Mesenchymal stem cell (in vitro differentiated cells and primary cell): ENCODE data around the gene ZKSCAN3.

Experiments
- DNase-seq: peaks from one replicate; pipeline ENCODE4 v3.0.0-alpha.2; 2013
- H2AFZ ChIP-seq: one replicate; pipeline ENCODE4 v1.6.1; 2013; ENCODE audit warnings: low read depth, mild to moderate bottlenecking, control low read depth, inconsistent platforms, low read length, moderate library complexity
- H2AK5ac ChIP-seq: 2 replicates; pipeline ENCODE4 v1.6.1; 2013; ENCODE audit warnings: low read length, moderate library complexity, mild to moderate bottlenecking, inconsistent platforms; ENCODE audit not compliant: severe bottlenecking
- H2BK120ac ChIP-seq: one replicate; pipeline ENCODE4 v1.6.1; 2013; ENCODE audit warnings: low read depth, mild to moderate bottlenecking, inconsistent platforms, low read length, moderate library complexity
- H2BK12ac ChIP-seq, 2 experiments: one replicate each; pipeline ENCODE4 v1.6.1; 2013; ENCODE audit warnings: inconsistent platforms in 2 of 2, low read length in 2 of 2, mild to moderate bottlenecking in 2 of 2, moderate library complexity in 2 of 2, control low read depth in 1 of 2
- H2BK15ac ChIP-seq: one replicate; pipeline ENCODE4 v1.6.1; 2013; ENCODE audit warnings: mild to moderate bottlenecking, low read depth, inconsistent platforms; ENCODE audit not compliant: poor library complexity, severe bottlenecking
- H2BK5ac ChIP-seq: 2 replicates; pipeline ENCODE4 v1.6.1; 2013; ENCODE audit warnings: low read depth, mild to moderate bottlenecking, low read length, control low read depth, inconsistent platforms; ENCODE audit not compliant: poor library complexity, severe bottlenecking
- H3K14ac ChIP-seq, 2 experiments: one replicate each; pipeline ENCODE4 v1.6.1; 2013; ENCODE audit warnings: inconsistent platforms in 2 of 2, low read length in 2 of 2, control low read depth in 1 of 2, mild to moderate bottlenecking in 1 of 2, moderate library complexity in 1 of 2
- H3K18ac ChIP-seq, 2 experiments: one replicate each; pipeline ENCODE4 v1.6.1; 2013; ENCODE audit warnings: inconsistent platforms in 2 of 2, low read length in 2 of 2, control low read depth in 1 of 2, low read depth in 1 of 2, mild to moderate bottlenecking in 1 of 2
- H3K23ac ChIP-seq, 2 experiments: one replicate each; pipeline ENCODE4 v1.6.1; 2013; ENCODE audit warnings: inconsistent platforms in 2 of 2, low read length in 2 of 2, mild to moderate bottlenecking in 2 of 2, moderate library complexity in 2 of 2, control low read depth in 1 of 2
- H3K27ac ChIP-seq: 2 replicates; pipeline ENCODE4 v1.5.1; 2013; ENCODE audit warnings: mild to moderate bottlenecking, moderate library complexity, low read length, control low read depth, inconsistent platforms; ENCODE audit not compliant: poor library complexity, severe bottlenecking
- H3K27me3 ChIP-seq, 2 experiments: 2 replicates each; pipeline versions ENCODE4 v1.6.1 to v1.7.0; 2013; ENCODE audit warnings: low read length in 2 of 2, mild to moderate bottlenecking in 2 of 2, moderate library complexity in 2 of 2, control low read depth in 1 of 2, inconsistent platforms in 1 of 2; ENCODE audit not compliant: control insufficient read depth in 1 of 2, insufficient read depth in 1 of 2
- H3K36me3 ChIP-seq, 2 experiments: 2 replicates each; pipeline versions ENCODE4 v1.6.1 to v1.7.0; 2013; ENCODE audit warnings: low read length in 2 of 2, control low read depth in 1 of 2, inconsistent platforms in 1 of 2, low read depth in 1 of 2, mild to moderate bottlenecking in 1 of 2; ENCODE audit not compliant: insufficient read depth in 2 of 2, control insufficient read depth in 1 of 2
- H3K4ac ChIP-seq, 2 experiments: one replicate each; pipeline ENCODE4 v1.6.1; 2013; ENCODE audit warnings: inconsistent platforms in 2 of 2, low read length in 2 of 2, mild to moderate bottlenecking in 2 of 2, moderate library complexity in 2 of 2, control low read depth in 1 of 2, low read depth in 1 of 2
- H3K4me1 ChIP-seq: 2 replicates; pipeline ENCODE4 v1.6.1; 2013; ENCODE audit warnings: low read depth, low read length, control low read depth; ENCODE audit not compliant: control insufficient read depth, insufficient read depth
- H3K4me2 ChIP-seq: 2 replicates; pipeline ENCODE4 v1.6.1; 2013; ENCODE audit warnings: low read length, mild to moderate bottlenecking, inconsistent platforms; ENCODE audit not compliant: poor library complexity, severe bottlenecking
- H3K4me3 ChIP-seq, 2 experiments: 2 replicates each; pipeline versions ENCODE4 v1.5.1 to v1.7.0; 2013; ENCODE audit warnings: low read length in 2 of 2, mild to moderate bottlenecking in 2 of 2, control low read depth in 1 of 2, low read depth in 1 of 2; ENCODE audit not compliant: insufficient read depth in 1 of 2
- H3K79me1 ChIP-seq: replicated peaks from 2 replicates; pipeline ENCODE4 v1.6.1; 2013; ENCODE audit warnings: mild to moderate bottlenecking, control low read depth, low read length, inconsistent platforms; ENCODE audit not compliant: poor library complexity, severe bottlenecking
- H3K9ac ChIP-seq: 2 replicates; pipeline ENCODE4 v1.7.0; 2013; ENCODE audit warnings: mild to moderate bottlenecking, low read length, moderate library complexity
- H3K9me3 ChIP-seq: 2 replicates; pipeline ENCODE4 v1.7.0; 2013; ENCODE audit warnings: mild to moderate bottlenecking, low read length; ENCODE audit not compliant: control insufficient read depth
- H4K8ac ChIP-seq: one replicate; pipeline ENCODE4 v1.6.1; 2013; ENCODE audit warnings: inconsistent platforms, mild to moderate bottlenecking, low read length, moderate library complexity
- H4K91ac ChIP-seq: one replicate; pipeline ENCODE4 v1.6.1; 2013; ENCODE audit warnings: mild to moderate bottlenecking, low read length, inconsistent platforms
- WGBS: methylation state at CpG from one replicate; pipeline ENCODE4 v1.1.7; 2013; ENCODE audit warnings: mixed read lengths; 5-methylcytosine and 5-hydroxymethylcytosine counted together

The ZKSCAN3 gene

DNA sequence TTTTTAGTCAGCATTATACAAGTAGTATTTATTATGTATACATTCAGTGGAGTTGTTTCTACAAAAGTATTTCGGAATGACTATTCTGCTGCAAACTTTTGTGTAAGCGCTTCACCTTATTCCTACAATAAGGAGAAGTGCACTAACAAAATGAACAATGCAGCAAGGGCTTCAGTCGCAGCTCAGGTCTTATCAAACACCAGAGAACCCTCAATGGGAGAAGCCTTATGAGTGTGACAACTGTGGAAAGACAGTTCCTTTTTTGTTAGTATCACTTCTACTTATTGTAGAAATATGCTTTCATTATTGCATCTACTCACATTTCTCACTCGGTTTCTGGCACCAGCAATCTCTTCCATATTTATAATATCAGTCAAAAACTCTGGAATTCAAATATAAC lies 18.8 kb downstream of the ZKSCAN3 start:
- H3K9me3 ChIP-seq, result peaks cover 9% of the 10 kb centered on the region
- H3K14ac ChIP-seq, result no peak overlapping the region
- no peak overlapping the region for H2BK5ac ChIP-seq
- H3K4me1 ChIP-seq, result no peaks in the 10 kb centered on the region
- WGBS, result no CpG with 5 or more reads among the region's 4 CpGs
- no peak overlapping the region for H3K4ac ChIP-seq
- H2AK5ac ChIP-seq, result no peak overlapping the region
- H2AFZ ChIP-seq, result no peak overlapping the region
- no peak for DNase-seq
- H2BK12ac ChIP-seq, result no peak overlapping the region
- H3K27me3 ChIP-seq, result no peaks in the 10 kb centered on the region
- H3K27ac ChIP-seq, result no peak overlapping the region
- H3K79me1 ChIP-seq, result peaks cover 1% of the 10 kb centered on the region
- H3K9ac ChIP-seq, result no peak overlapping the region
- H3K4me3 ChIP-seq, result no peak overlapping the region
- no peak overlapping the region for H3K23ac ChIP-seq
- no peak overlapping the region for H4K8ac ChIP-seq
- no peak overlapping the region for H2BK15ac ChIP-seq
- no peak overlapping the region for H3K18ac ChIP-seq
- no peak overlapping the region for H2BK120ac ChIP-seq
- peaks cover 21 to 34% of the 10 kb centered on the region in 2 experiments for H3K36me3 ChIP-seq
- H4K91ac ChIP-seq, result no peak overlapping the region
- no peak overlapping the region for H3K4me2 ChIP-seq

DNA sequence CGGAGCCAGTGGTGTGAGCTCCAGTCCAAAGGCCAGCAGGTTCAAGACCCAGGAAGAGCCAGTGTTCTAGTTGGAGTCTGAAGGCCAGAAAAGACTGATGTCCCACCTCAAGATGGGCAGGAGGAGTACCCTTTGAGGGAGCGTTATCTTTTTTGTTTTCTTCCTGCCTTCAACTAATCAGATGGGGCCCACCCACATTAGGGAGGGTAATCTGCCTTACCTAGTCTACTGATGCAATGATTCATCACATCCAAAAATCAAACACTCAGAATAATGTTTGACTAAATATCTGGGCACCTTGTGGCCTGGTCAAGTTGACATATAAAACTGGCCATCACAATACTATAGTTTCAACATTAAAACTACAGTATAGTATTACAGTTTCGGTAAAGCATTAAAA lies 19.7 kb downstream of the ZKSCAN3 start:
- no peak overlapping the region for H3K18ac ChIP-seq
- 100% methylated on average over 2 of the region's 3 CpGs for WGBS
- H3K4me2 ChIP-seq, result no peak overlapping the region
- H2BK15ac ChIP-seq, result no peak overlapping the region
- H3K14ac ChIP-seq, result no peak overlapping the region
- H3K9me3 ChIP-seq, result peaks cover 9% of the 10 kb centered on the region
- peaks cover 15 to 24% of the 10 kb centered on the region in 2 experiments for H3K36me3 ChIP-seq
- H2BK5ac ChIP-seq, result no peak overlapping the region
- no peaks in the 10 kb centered on the region for H3K27me3 ChIP-seq
- H2AFZ ChIP-seq, result no peak overlapping the region
- no peak overlapping the region for H4K91ac ChIP-seq
- H2BK12ac ChIP-seq, result no peak overlapping the region
- no peak for DNase-seq
- H2AK5ac ChIP-seq, result no peak overlapping the region
- H2BK120ac ChIP-seq, result no peak overlapping the region
- no peak overlapping the region for H4K8ac ChIP-seq
- H3K4me3 ChIP-seq, result no peak overlapping the region
- no peak overlapping the region for H3K4ac ChIP-seq
- no peak overlapping the region for H3K23ac ChIP-seq
- H3K4me1 ChIP-seq, result no peaks in the 10 kb centered on the region
- peaks cover 1% of the 10 kb centered on the region for H3K79me1 ChIP-seq
- H3K27ac ChIP-seq, result no peak overlapping the region
- H3K9ac ChIP-seq, result no peak overlapping the region

DNA sequence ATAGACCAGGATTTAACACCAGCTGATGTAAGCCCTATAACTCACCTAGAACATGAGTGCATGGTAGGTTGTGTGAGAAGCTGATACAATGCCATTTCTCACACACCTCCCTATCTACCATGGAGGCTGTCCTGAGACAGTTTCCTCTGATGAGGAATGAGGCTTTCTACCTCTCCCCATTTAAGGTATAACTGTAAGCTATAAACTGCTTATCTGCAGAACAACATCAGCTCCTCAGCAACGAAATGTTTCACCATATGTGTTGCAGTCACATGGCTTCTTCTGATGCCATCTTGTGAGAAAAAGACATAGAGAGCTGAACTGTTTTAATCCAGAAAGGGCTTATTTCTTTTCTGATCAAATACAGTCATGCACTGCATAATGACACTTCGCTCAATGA lies 20.7 kb downstream of the ZKSCAN3 start:
- Histone ChIP-seq H2AFZ (no peak overlapping the region), H3K18ac (no peak overlapping the region), H3K36me3 (peaks cover 5 to 19% of the 10 kb centered on the region in 2 experiments), H2BK120ac (no peak overlapping the region), H3K9ac (no peak overlapping the region), H2AK5ac (no peak overlapping the region), H3K23ac (no peak overlapping the region), H3K79me1 (peaks cover 1% of the 10 kb centered on the region), H2BK15ac (no peak overlapping the region), H3K4me3 (no peak overlapping the region), H2BK12ac (no peak overlapping the region), H2BK5ac (no peak overlapping the region), H4K91ac (no peak overlapping the region), H3K4me1 (no peaks in the 10 kb centered on the region), H3K27me3 (no peaks in the 10 kb centered on the region), H4K8ac (no peak overlapping the region), H3K4me2 (no peak overlapping the region), H3K4ac (no peak overlapping the region), H3K27ac (no peak overlapping the region), H3K14ac (no peak overlapping the region), H3K9me3 (peaks cover 6% of the 10 kb centered on the region)
- 63% methylated on average over 2 of the region's 2 CpGs for WGBS
- DNase-seq, result no peak

DNA sequence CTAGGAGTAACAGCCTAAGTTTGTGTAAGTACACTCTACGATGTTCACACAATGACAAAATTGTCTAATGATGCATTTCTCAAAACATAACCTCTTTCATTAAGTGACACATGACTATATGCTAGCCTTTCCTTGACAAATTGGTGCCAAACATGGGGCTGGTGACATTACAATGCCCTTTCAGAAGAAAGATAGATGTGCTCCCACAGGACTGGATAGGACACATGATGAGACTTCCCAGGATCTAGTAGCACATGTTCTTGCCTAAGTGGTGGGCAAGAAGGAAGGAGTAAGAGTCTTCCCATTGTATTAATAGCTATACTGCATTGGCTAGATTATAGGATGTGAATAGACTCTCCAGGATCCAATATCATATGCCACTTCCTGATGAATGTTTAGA lies 21.5 kb downstream of the ZKSCAN3 start:
- Histone ChIP-seq H3K18ac (no peak overlapping the region), H3K27ac (peak overlapping the region; percentile 61), H2AK5ac (no peak overlapping the region)

More for the DNA sequence above, 21.5 kb downstream of the ZKSCAN3 start:
- Histone ChIP-seq H2AFZ (no peak overlapping the region), H4K91ac (no peak overlapping the region), H3K36me3 (peaks cover 0 to 19% of the 10 kb centered on the region in 2 experiments), H3K4me2 (no peak overlapping the region), H2BK12ac (no peak overlapping the region), H4K8ac (no peak overlapping the region), H3K79me1 (peaks cover 1% of the 10 kb centered on the region), H3K4me3 (no peak overlapping the region), H3K9ac (no peak overlapping the region), H2BK120ac (no peak overlapping the region), H3K14ac (no peak overlapping the region), H3K4me1 (no peaks in the 10 kb centered on the region), H2BK5ac (no peak overlapping the region), H3K23ac (no peak overlapping the region), H3K27me3 (no peaks in the 10 kb centered on the region), H3K9me3 (no peaks in the 10 kb centered on the region), H2BK15ac (no peak overlapping the region), H3K4ac (no peak overlapping the region)
- DNase-seq, result no peak
- 100% methylated on average over 1 of the region's 1 CpG for WGBS
